Gastroesophageal sphincter (tissue), 4 donors: ENCODE results near the gene RPL32. TPM values are rescaled to one million over a fixed set of nuclear protein-coding genes. Genes with fewer than 3 reads are reported as not detected.

Experiments
- ATAC-seq: fragments of 150-250 bp; one replicate; pipeline ENCODE4 v1.9.1; 2016; ENCODE audit warnings: mild to moderate bottlenecking, moderate library complexity
- H3K27ac ChIP-seq, 4 donors: fragments of 200-600 bp; sonication (generic) in 3 of 4; 1 replicate in 3 of 4; 2 replicates in 1 of 4; pipeline ENCODE4 v1.5.1; 2016 to 2019
- H3K27me3 ChIP-seq: fragments of 200-600 bp; sonication (generic); one replicate; pipeline ENCODE4 v1.5.1; 2019
- H3K36me3 ChIP-seq, 2 donors: fragments of 200-600 bp; sonication (generic); one replicate each; pipeline ENCODE4 v1.5.1; 2019; ENCODE audit warnings: control low read depth in 1 of 2
- H3K4me1 ChIP-seq, 3 donors: fragments of 200-600 bp; sonication (generic); 1 replicate in 2 of 3; 2 replicates in 1 of 3; pipeline ENCODE4 v1.5.1; 2016 to 2019; ENCODE audit warnings: control low read depth in 2 of 3
- H3K4me3 ChIP-seq, 2 donors: fragments of 200-600 bp; sonication (generic); one replicate each; pipeline ENCODE4 v1.5.1; 2019; ENCODE audit warnings: mild to moderate bottlenecking in 1 of 2, moderate library complexity in 1 of 2
- H3K9me3 ChIP-seq, 3 donors: fragments of 200-600 bp; sonication (generic); one replicate each; pipeline ENCODE4 v1.5.1; 2017 to 2019; ENCODE audit warnings: control low read depth in 2 of 3
- EP300 ChIP-seq: sonication (generic); formaldehyde crosslinking; IDR thresholded peaks from one replicate; pipeline ENCODE4 v1.6.1; 2017; ENCODE audit warnings: antibody characterized with exemption, mild to moderate bottlenecking
- POLR2A ChIP-seq, 2 donors: fragments of 450-650 bp; IDR thresholded peaks; one replicate each; pipeline ENCODE4 v1.6.1; 2017; ENCODE audit warnings: antibody characterized with exemption in 2 of 2, mild to moderate bottlenecking in 2 of 2, moderate library complexity in 1 of 2
- POLR2AphosphoS5 ChIP-seq: sonication (generic); formaldehyde crosslinking; IDR thresholded peaks from one replicate; pipeline ENCODE4 v1.6.1; 2017; ENCODE audit warnings: antibody characterized with exemption
- WGBS, 2 donors: methylation state at CpG; one replicate each; pipeline ENCODE4 v1.1.5; 2018; ENCODE audit warnings: low coverage in 1 of 2; 5-methylcytosine and 5-hydroxymethylcytosine counted together
- total RNA-seq, 4 donors: library from RNA; depleted of rRNA; stranded (reverse); fragments of >200 nt; gene quantifications; one replicate each; pipeline ENCODE4 v1.1.0, GENCODE V29; 2016
- TF ChIP-seq, protein P1 (sequence below), 4 experiments: fragments of 200-600 bp in 2 of 4; fragments of 450-650 bp in 2 of 4; sonication (generic) in 1 of 4; IDR thresholded peaks; one replicate each; pipeline ENCODE4 v1.5.1; 2017 to 2019; ENCODE audit warnings: antibody characterized with exemption in 4 of 4, mild to moderate bottlenecking in 2 of 4, moderate library complexity in 2 of 4

RPL32 gene
- total RNA-seq, 4 donors from 2014 or later, result 679 to 924 (median 775) TPM

GRCh38 chr3:12831301-12831866 lies 10.0 kb downstream of the RPL32 start:
- WGBS, 2 donors, result 57 to 61% methylated on average over 3 of the region's 5 CpGs
- H3K36me3 ChIP-seq, result peaks cover 0 to 100% of the 10 kb centered on the region in 2 donors
- no peak for ATAC-seq
- no peaks in the 10 kb centered on the region for H3K4me1 ChIP-seq
- no peak for TF ChIP-seq EP300
- no peak for TF ChIP-seq POLR2A (IDR thresholded peaks at IDR 0.05)
- no peaks in the 10 kb centered on the region for H3K27me3 ChIP-seq
- no peak overlapping the region for H3K4me3 ChIP-seq
- H3K27ac ChIP-seq, result no peak overlapping the region
- no peaks in the 10 kb centered on the region for H3K9me3 ChIP-seq

- 68 to 78% methylated on average over 2 of the region's 4 CpGs for WGBS, 2 donors
- peaks cover 0 to 100% of the 10 kb centered on the region in 2 donors for H3K36me3 ChIP-seq
Observed at GRCh38 chr3:12830785-12831156, 10.6 kb downstream of the RPL32 start.

GRCh38 chr3:12829886-12830784 lies 11.2 kb downstream of the RPL32 start:
- Histone ChIP-seq H3K9me3 (no peaks in the 10 kb centered on the region), H3K27ac (no peak overlapping the region), H3K36me3 (peaks cover 0 to 100% of the 10 kb centered on the region in 2 donors), H3K4me1 (no peaks in the 10 kb centered on the region), H3K27me3 (no peaks in the 10 kb centered on the region), H3K4me3 (no peak overlapping the region)
- 79 to 92% methylated on average over 9 to 13 of the region's 17 CpGs for WGBS, 2 donors
- ATAC-seq, result no peak
- TF ChIP-seq EP300, result no peak
- TF ChIP-seq POLR2AphosphoS5, result no peak
- TF ChIP-seq, protein P1, sequence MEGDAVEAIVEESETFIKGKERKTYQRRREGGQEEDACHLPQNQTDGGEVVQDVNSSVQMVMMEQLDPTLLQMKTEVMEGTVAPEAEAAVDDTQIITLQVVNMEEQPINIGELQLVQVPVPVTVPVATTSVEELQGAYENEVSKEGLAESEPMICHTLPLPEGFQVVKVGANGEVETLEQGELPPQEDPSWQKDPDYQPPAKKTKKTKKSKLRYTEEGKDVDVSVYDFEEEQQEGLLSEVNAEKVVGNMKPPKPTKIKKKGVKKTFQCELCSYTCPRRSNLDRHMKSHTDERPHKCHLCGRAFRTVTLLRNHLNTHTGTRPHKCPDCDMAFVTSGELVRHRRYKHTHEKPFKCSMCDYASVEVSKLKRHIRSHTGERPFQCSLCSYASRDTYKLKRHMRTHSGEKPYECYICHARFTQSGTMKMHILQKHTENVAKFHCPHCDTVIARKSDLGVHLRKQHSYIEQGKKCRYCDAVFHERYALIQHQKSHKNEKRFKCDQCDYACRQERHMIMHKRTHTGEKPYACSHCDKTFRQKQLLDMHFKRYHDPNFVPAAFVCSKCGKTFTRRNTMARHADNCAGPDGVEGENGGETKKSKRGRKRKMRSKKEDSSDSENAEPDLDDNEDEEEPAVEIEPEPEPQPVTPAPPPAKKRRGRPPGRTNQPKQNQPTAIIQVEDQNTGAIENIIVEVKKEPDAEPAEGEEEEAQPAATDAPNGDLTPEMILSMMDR (IDR thresholded peaks at IDR 0.05), result no peak
- TF ChIP-seq POLR2A (IDR thresholded peaks at IDR 0.05), result no peak

More at GRCh38 chr3:12830785-12831156, 10.6 kb downstream of the RPL32 start:
- Histone ChIP-seq H3K27ac (no peak overlapping the region), H3K27me3 (no peaks in the 10 kb centered on the region), H3K4me3 (no peak overlapping the region), H3K9me3 (no peaks in the 10 kb centered on the region), H3K4me1 (no peaks in the 10 kb centered on the region)
- ATAC-seq, result no peak
- TF ChIP-seq EP300 (no peak), POLR2AphosphoS5 (no peak), POLR2A (IDR thresholded peaks at IDR 0.05) (no peak)
- TF ChIP-seq, protein P1 (IDR thresholded peaks at IDR 0.05), result peak in 1 of 4 experiments; percentile 12

- peaks cover 0 to 97% of the 10 kb centered on the region in 2 donors for H3K36me3 ChIP-seq
Observed at GRCh38 chr3:12829404-12829803, 12.0 kb downstream of the RPL32 start.

GRCh38 chr3:12828751-12829150 lies 12.6 kb downstream of the RPL32 start:
- Histone ChIP-seq H3K4me3 (no peak overlapping the region), H3K27me3 (no peaks in the 10 kb centered on the region), H3K9me3 (no peaks in the 10 kb centered on the region), H3K27ac (no peak overlapping the region), H3K4me1 (no peaks in the 10 kb centered on the region), H3K36me3 (peaks cover 0 to 93% of the 10 kb centered on the region in 2 donors)
- 57 to 89% methylated on average over 1 to 4 of the region's 4 CpGs for WGBS, 2 donors
- TF ChIP-seq POLR2AphosphoS5 (no peak), EP300 (no peak), POLR2A (IDR thresholded peaks at IDR 0.05) (no peak)
- TF ChIP-seq, protein P1 (IDR thresholded peaks at IDR 0.05), result no peak
- no peak for ATAC-seq

More at GRCh38 chr3:12829404-12829803, 12.0 kb downstream of the RPL32 start:
- Histone ChIP-seq H3K4me1 (no peaks in the 10 kb centered on the region), H3K27ac (no peak overlapping the region), H3K9me3 (no peaks in the 10 kb centered on the region), H3K27me3 (no peaks in the 10 kb centered on the region), H3K4me3 (no peak overlapping the region)
- ATAC-seq, result no peak
- WGBS, 2 donors, result 82 to 100% methylated on average over 4 of the region's 4 CpGs
- no peak for TF ChIP-seq POLR2A (IDR thresholded peaks at IDR 0.05)
